ENCODE measurements around the gene ABHD12.
"Not testable (repeated sequence)": the region's sequence is repeated elsewhere in the genome, so short reads cannot be mapped to it uniquely, and the experiment has no call there.

ABHD12 gene

GRCh38 chr20:25320035-25320800, 70.4 kb downstream of the ABHD12 start:
- DNase-seq, result no peak

GRCh38 chr20:25319241-25320034, 71.2 kb downstream of the ABHD12 start:
- DNase-seq, result no peak

- DNase-seq, result peak; percentile 32
Observed at GRCh38 chr20:25318471-25319240, 72.0 kb downstream of the ABHD12 start.

GRCh38 chr20:25317351-25318075, 73.1 kb downstream of the ABHD12 start:
- peak; percentile 29 for DNase-seq

- DNase-seq, result peak; percentile 12
Observed at GRCh38 chr20:25316506-25317190, 74.0 kb downstream of the ABHD12 start.

- DNase-seq, result peak; percentile 34
Observed at GRCh38 chr20:25315418-25316210, 75.0 kb downstream of the ABHD12 start.

- DNase-seq, result no peak
Observed at GRCh38 chr20:25314497-25315417, 75.9 kb downstream of the ABHD12 start.

GRCh38 chr20:25313593-25313992, 77.0 kb downstream of the ABHD12 start:
- no peak for DNase-seq

GRCh38 chr20:25312716-25313115, 77.9 kb downstream of the ABHD12 start:
- not testable (repeated sequence) for DNase-seq

GRCh38 chr20:25310921-25311728, 79.5 kb downstream of the ABHD12 start:
- no peak for DNase-seq

GRCh38 chr20:25310268-25310920, 80.2 kb downstream of the ABHD12 start:
- DNase-seq, result no peak

GRCh38 chr20:25309395-25310267, 81.0 kb downstream of the ABHD12 start:
- no peak for DNase-seq

GRCh38 chr20:25308671-25309394, 81.8 kb downstream of the ABHD12 start:
- no peak for DNase-seq

GRCh38 chr20:25308083-25308491, 82.5 kb downstream of the ABHD12 start:
- DNase-seq, result no peak

GRCh38 chr20:25306991-25307903, 83.4 kb downstream of the ABHD12 start:
- no peak for DNase-seq

All from right forelimb (tissue), 1 donor.